Stomach (tissue), 4 donors: Measurements from ENCODE around the gene ABCA6.

Experiments used
- POLR2A ChIP-seq, 4 donors: fragments of 450-650 bp; IDR thresholded peaks; one replicate each; pipeline ENCODE4 v1.6.1; 2016; ENCODE audit warnings: antibody characterized with exemption in 4 of 4, control low read depth in 2 of 4, mild to moderate bottlenecking in 1 of 4, moderate library complexity in 1 of 4
- TF ChIP-seq, protein P1 (sequence below), 7 experiments: fragments of 450-650 bp in 4 of 7; fragments of 200-600 bp in 3 of 7; sonication (generic) in 3 of 7; IDR thresholded peaks; one replicate each; pipeline ENCODE4 v1.5.1; 2016 to 2019; ENCODE audit warnings: antibody characterized with exemption in 7 of 7, control low read depth in 2 of 7, mild to moderate bottlenecking in 1 of 7

DNA sequence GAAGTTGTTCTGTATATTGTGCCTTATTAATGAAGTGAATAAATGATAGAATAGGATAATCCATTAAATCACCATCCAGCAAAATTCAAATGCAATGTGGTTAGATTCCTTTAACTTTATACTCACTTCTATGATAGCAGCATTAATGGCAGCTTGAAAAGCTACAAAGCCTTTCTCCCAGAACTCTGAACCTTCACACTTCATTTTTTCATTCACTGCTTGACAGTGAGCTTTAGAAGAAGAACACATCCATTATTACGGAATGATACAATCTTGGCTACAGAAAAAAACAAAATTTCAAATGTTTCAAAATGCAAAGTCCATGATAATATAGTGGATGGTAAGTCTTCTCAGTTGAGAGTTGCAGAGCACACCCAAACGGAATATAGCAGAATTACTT lies 97.3 kb downstream of the ABCA6 start:
- TF ChIP-seq POLR2A (IDR thresholded peaks at IDR 0.05) = no peak
- TF ChIP-seq, protein P1, sequence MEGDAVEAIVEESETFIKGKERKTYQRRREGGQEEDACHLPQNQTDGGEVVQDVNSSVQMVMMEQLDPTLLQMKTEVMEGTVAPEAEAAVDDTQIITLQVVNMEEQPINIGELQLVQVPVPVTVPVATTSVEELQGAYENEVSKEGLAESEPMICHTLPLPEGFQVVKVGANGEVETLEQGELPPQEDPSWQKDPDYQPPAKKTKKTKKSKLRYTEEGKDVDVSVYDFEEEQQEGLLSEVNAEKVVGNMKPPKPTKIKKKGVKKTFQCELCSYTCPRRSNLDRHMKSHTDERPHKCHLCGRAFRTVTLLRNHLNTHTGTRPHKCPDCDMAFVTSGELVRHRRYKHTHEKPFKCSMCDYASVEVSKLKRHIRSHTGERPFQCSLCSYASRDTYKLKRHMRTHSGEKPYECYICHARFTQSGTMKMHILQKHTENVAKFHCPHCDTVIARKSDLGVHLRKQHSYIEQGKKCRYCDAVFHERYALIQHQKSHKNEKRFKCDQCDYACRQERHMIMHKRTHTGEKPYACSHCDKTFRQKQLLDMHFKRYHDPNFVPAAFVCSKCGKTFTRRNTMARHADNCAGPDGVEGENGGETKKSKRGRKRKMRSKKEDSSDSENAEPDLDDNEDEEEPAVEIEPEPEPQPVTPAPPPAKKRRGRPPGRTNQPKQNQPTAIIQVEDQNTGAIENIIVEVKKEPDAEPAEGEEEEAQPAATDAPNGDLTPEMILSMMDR (IDR thresholded peaks at IDR 0.05) = no peak
